Measurements from ENCODE around the gene SLX4IP.

DNA sequence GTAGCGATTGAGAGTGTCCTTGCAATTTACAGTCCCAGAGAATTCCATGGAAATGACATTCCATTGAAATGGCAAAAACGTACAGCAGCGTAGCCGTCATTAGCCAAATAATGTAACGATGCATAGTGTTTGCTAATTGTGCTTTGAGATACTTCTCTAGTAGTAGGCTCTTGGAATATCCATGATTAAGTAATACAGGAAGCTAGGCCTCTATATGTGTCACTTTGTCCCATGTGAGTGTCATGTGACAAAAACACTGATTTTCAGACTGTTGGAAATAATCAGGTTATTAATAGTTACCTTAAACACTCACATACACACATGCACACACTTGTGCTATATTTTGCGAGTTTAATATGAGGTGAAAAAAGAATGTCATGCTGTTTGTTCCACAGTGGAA is 35.2 kb downstream of the SLX4IP start:
- TF ChIP-seq ESRRA (CRISPR knock-in tag; IDR thresholded peaks at IDR 0.05; ENCODE audit: borderline replicate concordance), result no peak
- TF ChIP-seq, protein P1, sequence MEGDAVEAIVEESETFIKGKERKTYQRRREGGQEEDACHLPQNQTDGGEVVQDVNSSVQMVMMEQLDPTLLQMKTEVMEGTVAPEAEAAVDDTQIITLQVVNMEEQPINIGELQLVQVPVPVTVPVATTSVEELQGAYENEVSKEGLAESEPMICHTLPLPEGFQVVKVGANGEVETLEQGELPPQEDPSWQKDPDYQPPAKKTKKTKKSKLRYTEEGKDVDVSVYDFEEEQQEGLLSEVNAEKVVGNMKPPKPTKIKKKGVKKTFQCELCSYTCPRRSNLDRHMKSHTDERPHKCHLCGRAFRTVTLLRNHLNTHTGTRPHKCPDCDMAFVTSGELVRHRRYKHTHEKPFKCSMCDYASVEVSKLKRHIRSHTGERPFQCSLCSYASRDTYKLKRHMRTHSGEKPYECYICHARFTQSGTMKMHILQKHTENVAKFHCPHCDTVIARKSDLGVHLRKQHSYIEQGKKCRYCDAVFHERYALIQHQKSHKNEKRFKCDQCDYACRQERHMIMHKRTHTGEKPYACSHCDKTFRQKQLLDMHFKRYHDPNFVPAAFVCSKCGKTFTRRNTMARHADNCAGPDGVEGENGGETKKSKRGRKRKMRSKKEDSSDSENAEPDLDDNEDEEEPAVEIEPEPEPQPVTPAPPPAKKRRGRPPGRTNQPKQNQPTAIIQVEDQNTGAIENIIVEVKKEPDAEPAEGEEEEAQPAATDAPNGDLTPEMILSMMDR (IDR thresholded peaks at IDR 0.05), result no peak
- TF ChIP-seq NFYB (CRISPR knock-in tag; conservative IDR thresholded peaks at IDR 0.05; ENCODE audit: low read depth), result no peak
- TF ChIP-seq, protein P2, sequence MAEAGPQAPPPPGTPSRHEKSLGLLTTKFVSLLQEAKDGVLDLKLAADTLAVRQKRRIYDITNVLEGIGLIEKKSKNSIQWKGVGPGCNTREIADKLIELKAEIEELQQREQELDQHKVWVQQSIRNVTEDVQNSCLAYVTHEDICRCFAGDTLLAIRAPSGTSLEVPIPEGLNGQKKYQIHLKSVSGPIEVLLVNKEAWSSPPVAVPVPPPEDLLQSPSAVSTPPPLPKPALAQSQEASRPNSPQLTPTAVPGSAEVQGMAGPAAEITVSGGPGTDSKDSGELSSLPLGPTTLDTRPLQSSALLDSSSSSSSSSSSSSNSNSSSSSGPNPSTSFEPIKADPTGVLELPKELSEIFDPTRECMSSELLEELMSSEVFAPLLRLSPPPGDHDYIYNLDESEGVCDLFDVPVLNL (CRISPR knock-in tag; IDR thresholded peaks at IDR 0.05; ENCODE audit: borderline replicate concordance, low read depth), result no peak
- no peak for TF ChIP-seq CREM (CRISPR knock-in tag; IDR thresholded peaks at IDR 0.05)
- TF ChIP-seq ATF1 (CRISPR knock-in tag; IDR thresholded peaks at IDR 0.05), result no peak
- no peak for TF ChIP-seq NR2C2 (CRISPR knock-in tag; IDR thresholded peaks at IDR 0.05)
- no peak for TF ChIP-seq JUN (CRISPR knock-in tag; IDR thresholded peaks at IDR 0.05)
- no peak for TF ChIP-seq FOXK1 (CRISPR knock-in tag; IDR thresholded peaks at IDR 0.05)
- no peak for TF ChIP-seq MXD4 (CRISPR knock-in tag; IDR thresholded peaks at IDR 0.05; ENCODE audit: borderline replicate concordance)
- TF ChIP-seq, protein P3, sequence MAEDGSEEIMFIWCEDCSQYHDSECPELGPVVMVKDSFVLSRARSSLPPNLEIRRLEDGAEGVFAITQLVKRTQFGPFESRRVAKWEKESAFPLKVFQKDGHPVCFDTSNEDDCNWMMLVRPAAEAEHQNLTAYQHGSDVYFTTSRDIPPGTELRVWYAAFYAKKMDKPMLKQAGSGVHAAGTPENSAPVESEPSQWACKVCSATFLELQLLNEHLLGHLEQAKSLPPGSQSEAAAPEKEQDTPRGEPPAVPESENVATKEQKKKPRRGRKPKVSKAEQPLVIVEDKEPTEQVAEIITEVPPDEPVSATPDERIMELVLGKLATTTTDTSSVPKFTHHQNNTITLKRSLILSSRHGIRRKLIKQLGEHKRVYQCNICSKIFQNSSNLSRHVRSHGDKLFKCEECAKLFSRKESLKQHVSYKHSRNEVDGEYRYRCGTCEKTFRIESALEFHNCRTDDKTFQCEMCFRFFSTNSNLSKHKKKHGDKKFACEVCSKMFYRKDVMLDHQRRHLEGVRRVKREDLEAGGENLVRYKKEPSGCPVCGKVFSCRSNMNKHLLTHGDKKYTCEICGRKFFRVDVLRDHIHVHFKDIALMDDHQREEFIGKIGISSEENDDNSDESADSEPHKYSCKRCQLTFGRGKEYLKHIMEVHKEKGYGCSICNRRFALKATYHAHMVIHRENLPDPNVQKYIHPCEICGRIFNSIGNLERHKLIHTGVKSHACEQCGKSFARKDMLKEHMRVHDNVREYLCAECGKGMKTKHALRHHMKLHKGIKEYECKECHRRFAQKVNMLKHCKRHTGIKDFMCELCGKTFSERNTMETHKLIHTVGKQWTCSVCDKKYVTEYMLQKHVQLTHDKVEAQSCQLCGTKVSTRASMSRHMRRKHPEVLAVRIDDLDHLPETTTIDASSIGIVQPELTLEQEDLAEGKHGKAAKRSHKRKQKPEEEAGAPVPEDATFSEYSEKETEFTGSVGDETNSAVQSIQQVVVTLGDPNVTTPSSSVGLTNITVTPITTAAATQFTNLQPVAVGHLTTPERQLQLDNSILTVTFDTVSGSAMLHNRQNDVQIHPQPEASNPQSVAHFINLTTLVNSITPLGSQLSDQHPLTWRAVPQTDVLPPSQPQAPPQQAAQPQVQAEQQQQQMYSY (CRISPR knock-in tag; IDR thresholded peaks at IDR 0.05), result no peak
- TF ChIP-seq ETV6 (CRISPR knock-in tag; IDR thresholded peaks at IDR 0.05), result no peak

Data from WTC11 (cell line).